ENCODE measurements around the gene PRKAG1.

Gene PRKAG1

DNA sequence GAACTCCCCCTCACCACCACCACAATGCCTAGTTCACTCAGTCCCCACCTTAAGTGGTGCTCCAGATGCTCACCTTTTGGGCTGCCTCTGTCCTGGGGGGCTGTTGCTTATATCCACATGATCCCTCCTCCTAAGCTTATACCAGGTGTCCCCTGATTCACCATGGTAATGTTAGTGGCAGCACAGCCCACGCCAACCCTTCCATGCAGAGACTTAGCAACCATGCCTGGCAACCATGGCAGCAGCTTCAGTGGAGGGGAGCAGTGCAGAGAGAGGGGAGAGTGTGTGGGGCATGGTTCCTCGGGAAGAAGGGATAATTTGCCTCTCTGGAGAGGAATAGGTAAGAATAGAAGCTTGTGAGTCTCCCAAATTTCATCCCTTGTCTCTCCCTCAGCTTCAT is 18.2 kb downstream of the PRKAG1 start:
- no peak for DNase-seq

DNA sequence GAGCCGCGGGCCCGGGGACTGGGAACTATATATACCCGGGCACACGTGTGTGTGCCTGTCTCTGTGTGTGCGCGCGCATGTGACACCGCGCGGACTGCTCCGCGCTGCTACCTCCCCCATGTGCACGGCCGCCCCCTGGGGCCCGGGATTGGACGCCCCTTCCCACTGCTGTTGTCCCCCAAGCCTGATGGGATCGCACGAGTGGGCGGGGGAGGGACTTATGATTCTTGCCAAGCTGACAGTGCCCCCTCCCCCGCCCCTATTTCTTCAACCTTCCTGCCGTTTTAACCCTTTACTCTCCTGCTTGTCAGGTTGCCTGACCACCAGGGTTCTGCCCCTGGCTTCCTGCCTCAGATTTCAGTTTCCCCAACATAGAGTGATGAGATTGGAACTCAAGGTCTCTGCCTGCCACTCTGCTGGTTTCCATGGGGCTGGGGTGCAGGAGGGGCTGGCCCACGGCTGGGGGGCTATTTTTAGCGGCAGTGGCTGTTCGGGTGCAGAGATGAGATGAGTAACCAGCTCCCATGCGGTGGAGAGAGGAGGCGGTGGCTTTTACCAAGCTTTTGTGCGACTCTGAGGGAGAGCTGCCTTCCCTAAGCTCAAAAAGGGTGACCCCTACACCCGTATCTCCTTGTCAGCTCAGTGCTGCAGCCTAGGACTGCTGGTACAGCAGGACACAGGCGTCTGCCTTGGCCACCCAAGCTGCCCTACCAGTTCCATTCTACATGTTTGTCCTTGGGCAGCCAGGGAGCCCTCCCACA is 19.0 kb downstream of the PRKAG1 start, which contains the start of gene DDN:
Gene DDN (minus strand): TSS at position 5 of the 761 bp plus-strand sequence. CDS start 88 bp downstream, outside the sequence.
- no peak for DNase-seq

- no peak for DNase-seq
These were observed 19.9 kb downstream of the PRKAG1 start for GRCh38 chr12:48998497-48999353.

DNA sequence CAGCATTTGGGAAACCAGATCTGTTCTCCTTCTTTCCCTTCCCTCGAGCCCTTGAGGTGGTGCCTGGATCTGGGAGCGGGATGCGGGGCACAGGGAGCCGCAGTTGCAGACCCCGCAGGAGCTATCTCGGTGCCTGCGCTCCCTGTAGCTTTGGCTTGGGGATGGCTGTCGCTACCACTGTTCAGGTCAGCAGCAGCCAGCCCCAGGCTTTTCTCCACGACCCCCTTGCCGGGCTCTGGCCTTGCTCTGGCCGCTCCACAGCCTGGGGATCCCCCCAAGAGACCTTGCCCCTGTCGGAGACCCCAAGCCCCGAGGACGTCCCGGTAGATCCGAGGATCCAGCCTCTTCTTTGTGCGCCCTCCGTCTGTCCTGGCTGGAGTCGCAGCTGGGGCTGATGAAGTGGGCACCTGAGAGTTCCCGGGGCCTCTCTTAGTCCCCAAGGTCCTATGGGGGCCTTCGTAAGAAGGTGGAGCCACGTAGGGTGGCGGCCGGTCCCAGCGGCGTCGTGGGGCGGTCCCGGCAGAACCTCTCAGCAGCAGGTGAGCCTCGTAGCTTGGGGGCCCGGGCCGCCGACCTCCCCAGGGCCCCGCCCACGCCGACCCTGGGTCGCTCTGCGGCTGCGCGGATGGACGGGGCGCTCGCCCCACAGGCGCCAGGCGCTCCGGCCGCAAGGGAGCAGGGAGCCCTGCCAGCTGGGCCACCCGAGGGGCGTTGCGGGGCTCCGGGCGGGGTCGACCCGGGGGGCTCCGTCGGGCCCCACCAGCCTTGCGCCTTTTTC is 20.7 kb downstream of the PRKAG1 start:
- DNase-seq = no peak

- DNase-seq = no peak
These were observed 21.5 kb downstream of the PRKAG1 start for GRCh38 chr12:48996794-48997718.

- peak; percentile 59 for DNase-seq
These were observed 23.3 kb downstream of the PRKAG1 start for GRCh38 chr12:48995086-48995879.

- no peak for DNase-seq
These were observed 24.1 kb downstream of the PRKAG1 start for GRCh38 chr12:48994224-48995085.

GRCh38 chr12:48993787-48994186 is 24.8 kb downstream of the PRKAG1 start:
- DNase-seq = no peak

DNA sequence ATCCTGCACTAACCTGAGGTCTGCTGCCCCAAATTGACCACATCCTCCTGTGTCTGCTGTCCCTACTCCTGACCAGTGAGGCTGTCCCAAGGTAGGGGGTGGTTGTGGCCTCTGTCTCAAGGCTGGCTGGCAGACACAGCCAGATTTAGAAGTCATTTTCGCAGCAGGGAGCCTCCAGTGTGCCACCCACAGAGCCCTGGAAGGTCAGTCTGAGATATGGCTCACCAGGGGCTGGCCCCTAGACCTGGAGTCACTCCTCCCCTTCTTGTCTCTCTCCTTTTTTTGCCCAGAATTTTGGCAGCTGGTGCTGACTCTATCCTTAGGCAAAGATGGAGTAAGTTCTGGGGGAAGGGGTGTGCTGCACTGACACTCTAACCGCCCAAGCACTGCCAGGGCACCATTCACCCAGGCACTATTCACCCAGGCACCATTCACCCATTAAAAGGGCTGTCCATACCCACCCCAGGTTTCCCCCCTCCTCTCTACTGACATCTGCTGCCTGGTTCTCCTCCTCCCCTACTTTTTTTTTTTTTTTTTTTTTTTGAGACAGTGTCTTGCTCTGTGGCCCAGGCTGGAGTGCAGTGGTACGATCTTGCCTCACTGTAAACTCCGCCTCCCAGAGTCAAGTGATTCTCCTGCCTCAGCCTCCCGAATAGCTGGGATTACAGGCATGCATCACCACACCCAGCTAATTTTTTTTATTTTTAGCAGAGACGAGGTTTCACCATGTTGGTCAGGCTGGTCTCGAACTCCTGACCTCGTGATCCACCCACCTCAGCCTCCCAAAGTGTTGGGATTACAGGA is 27.1 kb downstream of the PRKAG1 start:
- DNase-seq = no peak

DNA sequence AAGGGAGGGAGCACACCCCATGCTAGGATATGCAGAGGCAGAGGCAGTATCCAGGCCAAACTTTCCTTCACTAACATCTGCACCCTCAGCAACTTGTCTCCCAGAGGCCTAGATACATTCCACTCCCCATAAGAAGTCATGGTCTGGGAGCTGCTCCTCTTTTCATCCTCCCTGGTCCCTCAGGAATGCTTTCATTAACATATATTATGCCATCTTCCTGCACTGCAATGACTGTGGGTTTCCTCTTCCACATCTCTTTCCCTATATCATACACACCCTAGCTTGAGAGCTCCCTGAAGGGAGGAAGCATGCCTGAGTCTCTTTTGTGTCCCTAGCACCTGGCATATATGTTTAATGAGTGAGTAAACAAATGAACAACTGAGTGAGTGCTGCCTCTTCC is 28.0 kb downstream of the PRKAG1 start:
- peak; percentile 69 for DNase-seq

DNA sequence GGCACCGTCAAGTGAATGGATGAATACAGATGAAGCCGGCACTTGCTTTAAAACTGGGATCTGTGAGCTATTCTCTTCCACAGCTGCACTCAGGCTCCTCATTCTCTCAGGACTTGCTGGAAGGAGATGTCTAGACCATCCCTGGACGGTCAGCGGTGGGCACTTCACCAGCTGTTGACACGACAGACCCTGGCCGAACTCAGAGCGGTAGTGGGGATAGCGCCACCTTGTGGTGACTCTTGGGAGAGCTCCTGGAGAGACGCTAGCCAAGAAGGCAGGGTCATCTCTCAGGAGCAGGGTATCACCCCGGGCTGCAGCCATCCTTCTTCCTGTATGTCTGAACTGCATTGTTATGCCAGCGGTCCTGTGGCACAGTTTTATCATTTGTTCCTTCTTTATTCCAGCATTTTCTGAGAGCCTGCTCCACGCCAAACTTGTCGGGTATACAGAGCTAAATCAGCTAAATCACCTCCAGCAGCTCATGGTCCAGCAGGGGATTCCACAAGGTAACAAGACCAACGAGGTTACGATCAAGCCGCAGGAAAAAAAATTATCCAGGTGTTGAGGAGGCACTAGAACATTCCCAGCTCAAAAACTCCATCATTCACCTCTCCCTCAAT is 30.4 kb downstream of the PRKAG1 start:
- DNase-seq = peak; percentile 42

- DNase-seq = peak; percentile 73
These were observed 31.8 kb downstream of the PRKAG1 start for GRCh38 chr12:48986720-48987291.

DNA sequence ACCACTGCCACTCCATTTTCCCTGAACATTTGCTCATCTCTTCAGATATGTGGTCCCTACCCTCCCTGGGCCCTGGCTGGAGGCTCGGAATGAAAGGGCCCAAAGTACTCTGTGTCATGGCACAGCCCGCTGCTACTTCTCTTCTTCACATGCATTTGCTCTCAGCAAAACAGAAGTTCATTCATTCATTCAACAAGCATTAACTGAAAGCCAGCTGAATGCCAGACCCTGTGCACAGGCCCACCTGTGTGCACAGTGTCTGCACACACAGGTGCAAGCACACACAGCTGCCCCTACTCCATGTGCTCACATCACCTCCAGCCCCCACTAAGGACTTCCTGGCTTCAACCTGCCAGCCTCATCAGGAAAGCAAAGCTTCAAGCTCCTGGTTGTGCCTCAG is 32.7 kb downstream of the PRKAG1 start:
- no peak for DNase-seq

GRCh38 chr12:48985475-48985897 is 33.1 kb downstream of the PRKAG1 start:
- no peak for DNase-seq

- no peak for DNase-seq
These were observed 36.0 kb downstream of the PRKAG1 start for GRCh38 chr12:48982397-48983080.

DNA sequence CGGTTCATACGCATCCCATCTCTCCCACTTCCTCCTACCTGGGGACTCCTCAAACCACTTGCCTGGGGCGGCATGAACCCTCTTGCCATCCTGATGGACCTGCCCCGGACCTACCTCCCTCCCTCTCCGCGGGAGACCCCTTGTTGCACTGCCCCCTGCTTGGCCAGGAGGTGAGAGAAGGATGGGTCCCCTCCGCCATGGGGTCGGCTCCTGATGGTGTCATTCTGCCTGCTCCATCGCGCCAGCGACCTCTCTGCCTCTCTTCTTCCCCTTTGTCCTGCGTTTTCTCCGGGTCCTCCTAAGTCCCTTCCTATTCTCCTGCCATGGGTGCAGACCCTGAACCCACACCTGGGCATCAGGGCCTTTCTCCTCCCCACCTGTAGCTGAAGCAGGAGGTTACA is 36.8 kb downstream of the PRKAG1 start:
- DNase-seq = no peak

DNA sequence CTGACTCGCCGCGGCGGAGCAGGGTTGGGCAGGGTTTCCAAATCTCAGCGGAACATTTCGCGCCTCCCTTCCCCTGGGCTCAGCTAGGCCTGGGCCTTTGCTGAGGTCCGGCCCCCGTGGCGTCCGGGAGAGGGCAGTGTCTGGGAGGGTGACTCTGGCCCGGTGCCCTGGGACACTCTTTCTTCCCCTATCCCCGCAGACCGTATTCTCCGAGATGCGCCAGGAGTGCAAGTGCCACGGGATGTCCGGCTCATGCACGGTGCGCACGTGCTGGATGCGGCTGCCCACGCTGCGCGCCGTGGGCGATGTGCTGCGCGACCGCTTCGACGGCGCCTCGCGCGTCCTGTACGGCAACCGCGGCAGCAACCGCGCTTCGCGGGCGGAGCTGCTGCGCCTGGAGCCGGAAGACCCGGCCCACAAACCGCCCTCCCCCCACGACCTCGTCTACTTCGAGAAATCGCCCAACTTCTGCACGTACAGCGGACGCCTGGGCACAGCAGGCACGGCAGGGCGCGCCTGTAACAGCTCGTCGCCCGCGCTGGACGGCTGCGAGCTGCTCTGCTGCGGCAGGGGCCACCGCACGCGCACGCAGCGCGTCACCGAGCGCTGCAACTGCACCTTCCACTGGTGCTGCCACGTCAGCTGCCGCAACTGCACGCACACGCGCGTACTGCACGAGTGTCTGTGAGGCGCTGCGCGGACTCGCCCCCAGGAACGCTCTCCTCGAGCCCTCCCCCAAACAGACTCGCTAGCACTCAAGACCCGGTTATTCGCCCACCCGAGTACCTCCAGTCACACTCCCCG is 37.4 kb downstream of the PRKAG1 start:
- no peak for DNase-seq
